Activated CD4-positive, alpha-beta T cell treated with anti-CD3 and anti-CD28 coated beads for 1 hour (primary cell): ENCODE measurements around the gene SPTLC3.

Source experiments
- DNase-seq: peaks from one replicate; pipeline ENCODE4 v3.0.0-alpha.2; 2020

SPTLC3 gene

DNA sequence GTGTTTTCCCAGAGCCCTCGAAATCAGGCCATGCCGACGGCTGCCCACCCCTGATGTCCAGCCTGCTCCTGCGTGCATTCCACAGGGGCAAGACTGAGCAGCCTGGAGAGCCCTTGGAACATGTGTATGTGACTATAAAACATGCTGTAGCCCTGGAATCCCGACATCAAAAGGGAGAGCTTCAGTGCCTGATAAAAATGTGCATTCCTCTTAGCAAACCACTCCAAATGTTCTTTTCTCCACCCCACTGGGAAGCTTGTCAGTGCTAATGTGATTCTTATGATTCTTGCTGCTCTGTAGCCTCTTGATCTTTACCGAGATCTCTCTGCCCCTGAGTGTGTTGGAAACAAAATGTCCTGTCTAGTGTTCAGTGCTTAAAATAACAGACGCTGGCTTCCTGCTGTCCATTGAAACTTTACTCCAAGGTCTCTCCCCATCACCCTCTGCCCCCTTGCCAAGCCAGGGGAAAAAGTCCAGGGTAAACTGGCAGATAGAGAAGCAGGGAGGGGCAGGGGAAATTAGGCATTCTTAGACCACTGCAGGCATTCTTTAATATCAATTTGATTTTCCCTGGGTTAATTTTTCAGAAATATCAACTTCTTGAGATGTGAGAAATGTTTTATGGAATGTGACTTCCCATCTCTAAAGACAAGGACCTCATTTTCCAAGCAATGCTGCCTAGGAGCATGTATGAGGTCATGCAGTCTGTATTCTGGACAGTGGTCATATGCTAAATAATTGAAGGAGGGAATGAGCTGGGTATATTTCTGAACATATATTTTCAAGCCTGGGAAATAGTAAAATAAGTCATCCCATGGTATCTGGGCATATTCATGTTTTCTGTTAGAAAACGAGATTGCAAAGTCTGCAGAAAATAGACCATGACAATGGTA lies 138.5 kb downstream of the SPTLC3 start:
- DNase-seq: no peak

DNA sequence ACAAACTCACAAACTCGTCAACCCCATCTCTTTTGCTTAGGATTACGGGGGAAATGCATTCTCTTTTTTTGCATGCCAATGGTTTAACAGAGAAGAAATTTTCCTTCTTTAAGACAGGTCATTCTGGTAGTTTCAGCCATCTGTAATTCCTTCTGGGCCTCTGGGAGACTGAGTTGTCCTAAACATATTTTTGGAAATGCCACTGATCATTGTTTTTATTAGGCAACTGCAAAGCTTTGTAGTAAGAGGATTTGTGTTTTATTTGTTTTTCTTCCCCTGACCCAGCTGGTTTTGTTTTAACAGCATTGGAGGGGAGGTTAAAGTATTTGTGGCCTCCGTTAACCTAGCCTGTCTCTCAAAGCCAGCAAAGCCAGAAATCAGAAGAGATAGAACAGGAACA lies 139.2 kb downstream of the SPTLC3 start:
- no peak for DNase-seq

DNA sequence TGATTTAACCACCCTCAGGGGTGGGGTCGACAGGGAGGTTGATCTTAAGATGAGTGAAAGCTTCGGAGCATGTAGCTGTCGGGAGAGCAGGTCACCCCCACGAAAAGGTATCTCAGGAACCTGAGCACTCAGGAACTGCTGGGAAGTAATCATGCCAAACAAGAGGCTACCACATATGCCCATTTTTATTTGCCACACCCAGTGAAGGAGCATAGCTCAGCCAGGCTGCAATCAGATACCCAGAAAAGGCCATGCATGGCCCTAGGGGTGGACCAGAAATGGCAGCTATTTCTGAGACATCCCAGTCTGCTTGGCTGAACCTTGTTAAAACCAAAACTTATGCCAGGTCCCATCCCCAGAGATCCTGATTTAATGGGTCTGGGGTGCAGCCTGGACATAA lies 139.6 kb downstream of the SPTLC3 start:
- DNase-seq: no peak

DNA sequence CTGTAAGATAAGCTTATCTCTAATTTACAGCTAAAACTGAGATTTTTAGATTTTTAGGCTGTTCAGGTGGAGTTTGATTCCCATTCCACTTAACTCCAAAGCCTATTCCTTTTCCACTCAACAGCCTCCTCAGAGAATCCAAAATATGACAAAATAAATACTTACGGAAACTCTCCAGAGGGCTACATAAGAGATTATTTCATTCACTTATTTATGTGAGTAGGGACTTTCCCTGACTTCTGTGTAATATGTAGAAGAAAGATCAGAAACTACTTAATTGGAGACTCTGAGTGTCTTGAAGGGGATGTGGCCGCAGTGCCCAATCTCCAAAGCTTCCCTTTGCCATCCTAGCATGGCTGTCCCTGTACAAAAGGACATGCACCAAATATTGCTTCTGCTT lies 140.2 kb downstream of the SPTLC3 start:
- DNase-seq: no peak

DNA sequence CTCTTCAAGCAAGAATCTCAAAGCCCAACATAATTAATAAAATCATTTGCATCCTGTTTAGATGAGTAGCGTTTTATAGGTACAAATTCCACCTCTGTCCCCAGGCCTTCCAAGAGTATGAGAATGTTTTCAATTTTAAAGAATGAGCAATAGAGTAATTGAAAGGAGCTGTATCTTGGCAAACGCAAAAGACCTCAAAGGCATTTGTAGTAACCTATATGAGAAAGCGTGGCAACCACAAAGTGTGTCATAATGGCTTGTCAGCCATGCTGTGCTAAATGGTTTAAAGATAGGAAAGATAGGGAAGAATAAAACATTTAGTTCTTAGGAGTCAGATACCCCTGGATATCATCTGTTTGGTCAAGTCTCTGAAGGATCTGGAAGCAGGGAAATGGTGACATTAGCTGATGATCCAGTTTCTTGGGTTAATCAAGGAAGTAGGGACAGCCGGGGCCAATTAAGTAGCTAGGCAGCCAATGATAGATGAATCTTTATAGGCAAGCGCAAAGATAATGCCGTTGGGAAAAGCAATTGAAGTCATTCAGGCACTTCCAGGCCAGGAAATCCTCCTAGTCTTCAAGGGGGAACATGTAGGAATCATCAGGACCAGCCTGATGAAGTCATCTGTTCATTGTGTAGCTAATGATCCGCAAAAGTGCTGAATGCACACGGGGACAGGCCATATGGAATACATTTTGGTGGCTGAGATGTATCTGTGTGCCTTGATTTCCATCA lies 140.8 kb downstream of the SPTLC3 start:
- no peak for DNase-seq

DNA sequence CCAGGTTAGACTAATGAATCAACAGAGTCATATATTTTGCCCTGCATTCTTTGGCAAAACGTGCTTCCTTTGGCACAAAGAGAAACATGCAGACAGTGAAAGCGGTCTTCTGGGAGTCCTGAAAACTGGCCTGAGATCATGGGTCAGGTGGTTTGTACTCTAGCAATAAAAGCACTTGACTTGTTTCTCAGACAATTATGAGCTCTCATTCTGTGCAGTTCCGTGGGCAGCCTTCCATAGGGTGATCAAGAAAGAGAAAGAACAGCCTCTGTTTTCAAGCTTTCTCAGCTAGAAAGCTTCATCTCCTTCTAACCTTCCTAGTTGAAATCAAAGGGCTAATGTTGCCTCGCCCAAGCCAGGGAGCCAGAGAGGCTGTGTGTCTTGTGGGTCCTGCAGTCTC lies 149.6 kb downstream of the SPTLC3 start:
- DNase-seq: no peak

DNA sequence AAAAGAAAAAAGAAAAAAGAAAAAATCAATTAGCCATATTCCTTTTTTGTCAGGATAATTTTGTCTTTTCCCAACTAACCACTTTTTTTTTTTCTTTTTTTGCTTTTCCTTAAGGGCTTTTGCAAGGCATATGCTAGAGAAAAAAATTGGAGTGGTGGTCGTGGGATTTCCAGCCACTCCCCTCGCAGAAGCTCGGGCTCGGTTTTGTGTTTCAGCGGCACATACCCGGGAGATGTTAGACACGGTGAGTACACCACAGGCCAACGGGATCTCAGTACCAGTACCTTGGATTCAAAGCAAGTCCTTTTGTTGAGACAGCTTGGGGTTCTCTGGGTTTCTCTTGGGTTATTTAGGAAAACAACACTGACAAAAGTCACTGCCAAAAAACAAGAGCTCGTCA lies 151.1 kb downstream of the SPTLC3 start:
- no peak for DNase-seq

DNA sequence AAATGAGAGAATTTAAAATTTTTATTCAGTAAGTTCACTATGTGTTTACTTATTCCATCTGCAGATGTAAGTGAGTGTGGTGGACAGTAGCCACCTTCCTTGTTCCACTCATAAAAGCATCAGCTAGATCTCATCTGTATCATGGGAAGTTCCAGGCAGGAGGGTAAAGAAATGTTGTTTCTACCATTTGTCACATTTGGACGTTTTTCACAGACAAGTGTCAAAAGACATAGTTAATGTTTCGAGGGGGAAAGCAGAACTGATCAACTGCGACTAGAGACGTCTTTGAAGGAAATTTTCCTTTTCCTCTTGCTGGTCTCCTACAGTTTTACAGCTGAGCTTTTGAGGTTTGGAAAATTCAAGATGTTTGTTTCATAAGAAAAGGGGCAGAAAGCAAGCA lies 156.4 kb downstream of the SPTLC3 start:
- no peak for DNase-seq

DNA sequence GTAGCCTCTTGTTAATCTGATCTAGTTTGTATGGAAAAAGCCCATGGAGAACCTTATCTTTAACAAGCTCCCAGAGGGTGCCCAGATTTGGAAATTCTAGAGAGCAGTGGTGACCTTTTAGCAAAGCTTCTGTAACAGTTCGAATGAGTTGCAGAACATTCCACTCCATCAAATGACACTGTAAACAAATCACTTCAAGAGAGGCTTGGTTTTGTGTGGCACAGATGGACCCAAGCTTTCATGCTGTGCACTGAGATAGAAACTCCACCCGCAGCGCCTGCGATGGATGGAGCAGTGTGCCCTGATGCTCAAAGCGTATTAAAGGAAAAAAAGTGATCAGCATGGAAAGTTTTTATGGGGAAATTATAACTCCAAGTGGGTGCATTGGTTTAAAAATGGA lies 157.2 kb downstream of the SPTLC3 start:
- no peak for DNase-seq

DNA sequence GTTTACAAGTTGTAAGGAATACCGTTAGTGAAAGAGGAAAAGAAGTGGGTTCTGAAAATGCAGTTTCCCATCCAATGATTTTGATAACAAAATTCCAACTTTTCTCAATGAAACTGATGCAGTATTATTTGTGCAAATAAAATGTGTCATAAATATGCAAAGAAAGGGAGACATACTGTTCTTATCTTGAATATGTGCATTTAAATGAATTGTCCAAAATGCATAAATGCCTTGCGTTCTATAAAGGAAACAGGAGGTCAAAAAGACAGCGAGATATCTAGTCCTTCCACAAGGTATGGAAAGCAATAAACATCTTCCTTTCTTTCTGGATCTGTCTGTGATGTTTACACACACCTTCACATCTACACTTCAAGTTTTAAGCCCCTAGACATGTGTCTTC lies 157.7 kb downstream of the SPTLC3 start:
- DNase-seq: no peak

DNA sequence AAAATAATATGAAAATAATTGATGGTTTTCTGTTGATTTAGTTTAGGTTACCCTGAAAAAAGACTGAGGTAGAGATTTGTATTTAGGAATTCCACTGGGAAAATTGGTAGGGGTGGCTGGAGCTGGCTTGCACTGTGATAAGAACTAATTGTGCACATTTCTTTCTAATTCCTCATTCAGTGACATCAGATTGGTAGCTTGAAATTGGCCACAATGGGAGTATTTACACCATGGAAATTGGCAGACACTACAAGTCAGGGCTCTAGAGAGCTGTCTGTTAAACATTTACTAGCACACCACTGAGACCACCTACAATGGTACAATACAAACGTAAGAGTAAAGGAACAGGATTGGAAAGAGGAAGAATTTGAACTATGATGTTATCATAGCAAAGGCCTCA lies 160.3 kb downstream of the SPTLC3 start:
- DNase-seq: no peak

DNA sequence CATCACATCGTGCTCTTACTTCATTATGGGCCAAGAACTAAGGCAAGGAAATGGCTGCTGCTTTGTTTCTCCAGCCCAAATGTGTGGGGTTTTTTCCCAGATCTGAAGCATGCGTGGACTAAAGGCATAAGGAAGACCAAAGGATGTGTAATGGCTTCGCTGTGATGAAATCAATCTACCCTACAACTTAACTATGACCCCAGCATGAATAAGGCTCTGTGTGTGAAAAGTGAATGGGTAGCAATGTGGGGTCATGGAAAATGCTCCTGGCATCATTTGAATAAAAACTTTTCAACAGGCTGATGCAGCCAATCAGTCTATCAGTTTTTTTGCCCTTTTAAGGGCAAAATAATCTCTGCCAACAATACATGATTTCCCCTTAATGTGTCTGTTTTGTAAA lies 162.0 kb downstream of the SPTLC3 start:
- DNase-seq: no peak

DNA sequence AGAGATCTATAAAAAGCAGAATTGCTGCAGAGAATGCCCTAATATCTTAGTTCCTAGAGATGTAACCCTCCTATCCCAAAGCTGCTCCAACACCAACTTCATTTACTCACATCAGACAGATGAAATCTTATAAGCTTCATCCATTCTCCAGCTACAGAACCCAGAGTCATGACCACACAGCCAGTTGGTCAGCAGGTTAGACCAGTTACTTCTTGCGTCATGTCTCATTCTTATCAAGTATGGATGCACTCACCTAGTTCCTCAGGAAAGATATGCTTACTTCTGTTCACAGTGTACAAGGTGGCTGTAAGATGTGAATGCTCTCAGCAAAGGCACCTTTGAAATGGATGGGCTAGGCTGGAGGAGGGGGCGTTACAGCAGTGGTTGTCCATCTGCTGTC lies 164.4 kb downstream of the SPTLC3 start:
- DNase-seq: no peak

DNA sequence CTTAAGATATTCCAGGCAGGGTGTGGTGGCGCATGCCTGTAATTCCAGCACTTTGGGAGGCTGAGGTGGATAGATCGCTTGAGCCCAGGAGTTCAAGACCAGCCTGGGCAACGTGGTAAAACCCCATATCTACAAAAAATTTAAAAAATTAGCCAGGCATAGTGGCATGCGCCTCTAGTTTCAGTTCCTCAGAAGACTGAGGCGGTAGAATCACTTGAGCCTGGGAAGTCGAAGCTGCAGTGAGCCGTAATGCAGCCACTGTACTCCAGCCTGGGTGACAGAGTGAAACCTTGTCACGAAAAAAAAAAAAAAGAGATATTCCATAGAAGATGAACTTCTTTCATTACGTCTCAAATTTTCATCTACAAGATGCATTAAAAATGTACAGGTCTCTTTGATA lies 165.6 kb downstream of the SPTLC3 start:
- no peak for DNase-seq

DNA sequence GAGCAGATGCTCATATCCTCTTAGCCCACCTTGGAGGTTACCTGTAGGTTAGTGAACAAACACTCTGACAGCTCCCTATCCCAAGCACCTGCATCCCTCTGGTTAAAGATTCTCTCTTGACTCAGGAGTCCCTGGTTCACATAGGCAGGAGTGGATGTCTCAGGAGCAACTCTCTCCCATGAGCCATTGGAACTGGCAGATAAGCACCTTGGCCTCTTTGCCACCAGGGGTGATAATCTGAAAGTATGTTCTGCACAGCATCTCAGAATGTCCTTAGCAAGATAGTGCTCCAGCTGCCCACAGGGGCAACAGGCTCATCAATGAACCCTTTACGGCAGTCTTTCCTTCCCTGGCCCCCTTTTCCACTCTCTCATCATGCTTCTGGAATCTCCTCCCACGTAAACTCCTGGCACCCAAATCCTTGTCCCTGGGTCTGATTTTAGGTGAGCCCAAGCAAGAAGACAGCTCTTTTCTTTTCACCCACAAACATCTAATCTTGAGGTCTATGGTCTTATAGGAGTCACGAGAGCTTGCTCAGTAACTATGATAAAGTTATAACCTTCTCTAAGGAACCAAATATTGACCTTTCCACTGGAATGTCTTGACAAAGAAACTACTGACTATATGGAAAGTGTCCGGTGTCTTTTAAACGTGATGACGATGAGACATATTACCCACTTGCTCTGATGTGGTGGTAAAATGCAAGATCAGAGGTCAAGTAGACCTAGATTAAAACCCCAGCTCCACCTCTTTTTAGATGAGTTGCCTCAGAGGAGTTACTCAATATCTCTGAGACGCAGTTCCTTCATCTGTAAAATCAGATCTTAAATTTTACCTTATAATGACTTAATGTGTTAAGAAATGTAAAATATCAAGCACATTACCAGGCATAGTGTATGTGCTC lies 172.5 kb downstream of the SPTLC3 start:
- DNase-seq: no peak

DNA sequence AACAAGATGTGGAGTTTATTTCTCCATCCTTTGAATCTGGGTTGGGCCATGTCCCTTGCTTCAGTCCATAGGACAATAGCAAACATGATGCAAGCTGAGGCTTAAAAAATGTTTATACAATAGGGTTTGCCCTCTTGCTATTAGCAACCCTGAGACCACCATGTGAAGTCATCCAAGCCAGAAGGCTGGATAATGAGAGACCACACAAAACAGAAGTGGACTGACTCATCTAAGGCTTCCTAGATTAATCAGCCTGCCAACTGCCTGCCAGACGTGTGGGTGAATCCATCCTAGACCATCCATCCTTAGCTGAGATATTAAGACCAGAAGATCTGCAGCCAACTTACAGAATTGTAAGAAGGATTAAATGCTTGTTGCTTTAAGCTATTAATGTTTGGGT lies 174.2 kb downstream of the SPTLC3 start:
- DNase-seq: no peak

DNA sequence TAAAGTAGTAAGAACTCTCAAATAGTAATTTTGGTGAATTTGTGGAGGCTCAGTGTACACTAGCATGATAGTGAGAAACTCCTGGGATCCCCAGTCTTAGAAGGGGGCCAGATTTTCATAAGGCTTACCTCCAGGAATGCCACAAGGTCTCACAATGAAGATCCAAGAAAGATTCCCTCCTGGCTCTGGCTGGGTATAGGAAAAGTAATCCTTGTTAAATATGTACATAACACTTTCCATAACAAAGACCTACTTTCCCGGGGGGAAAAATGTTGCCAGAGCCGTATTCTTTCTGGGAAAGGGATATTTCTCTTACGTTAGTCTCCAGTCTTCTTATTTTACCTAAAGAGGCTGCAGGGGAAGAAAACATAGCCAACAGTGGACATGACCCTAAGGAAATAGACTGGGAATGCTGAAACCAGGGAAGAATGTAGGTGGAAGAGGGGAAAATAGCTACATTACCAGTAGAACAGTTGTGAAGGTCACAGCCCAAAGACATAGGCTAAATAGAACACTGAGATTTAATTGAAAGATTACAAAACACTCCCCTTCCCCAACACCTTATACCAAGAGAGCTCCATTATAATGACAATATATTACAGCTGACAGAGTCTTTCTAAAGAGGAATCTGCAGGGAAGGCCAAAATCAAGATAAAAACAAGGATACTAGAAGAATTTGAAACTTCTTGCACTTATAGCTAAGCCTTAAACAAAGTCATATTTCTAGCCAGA lies 177.4 kb downstream of the SPTLC3 start:
- no peak for DNase-seq

DNA sequence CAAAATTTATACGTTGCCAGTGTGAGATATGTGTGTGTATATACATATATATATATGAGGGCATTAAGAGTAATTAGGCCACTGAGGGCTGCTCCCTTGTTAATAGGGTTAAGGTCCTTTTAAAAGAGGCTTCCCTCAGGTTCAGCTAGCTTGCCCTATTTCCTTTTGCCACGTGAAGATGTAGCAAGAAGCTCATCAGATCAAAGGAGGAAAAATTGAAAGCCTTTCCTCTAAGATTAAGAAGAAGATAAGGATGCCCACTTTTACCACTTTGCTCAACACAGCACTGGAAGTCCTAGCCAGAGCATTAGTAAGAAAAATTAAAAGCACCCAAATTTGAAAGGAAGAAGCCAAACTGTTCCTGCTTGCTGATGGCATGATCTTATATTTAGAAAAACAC lies 179.1 kb downstream of the SPTLC3 start:
- DNase-seq: no peak

DNA sequence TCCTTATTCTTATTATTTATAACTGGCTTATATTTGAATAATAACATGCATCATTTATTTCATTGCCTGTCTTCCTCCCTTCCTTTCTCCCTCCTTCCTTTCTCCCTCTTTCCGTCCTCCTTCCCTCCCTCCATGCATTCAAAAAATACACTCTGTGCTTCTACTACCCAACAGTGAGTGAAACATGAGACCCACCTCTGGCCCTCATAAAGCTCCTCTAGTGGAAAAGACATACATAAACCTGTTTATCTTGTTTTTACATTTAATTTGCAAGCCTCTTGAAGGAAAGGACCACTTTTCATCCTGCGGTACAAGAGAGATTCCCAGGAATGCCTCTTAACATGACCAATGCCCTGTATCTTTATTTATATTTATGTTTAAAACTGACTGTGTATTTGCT lies 190.5 kb downstream of the SPTLC3 start:
- no peak for DNase-seq

DNA sequence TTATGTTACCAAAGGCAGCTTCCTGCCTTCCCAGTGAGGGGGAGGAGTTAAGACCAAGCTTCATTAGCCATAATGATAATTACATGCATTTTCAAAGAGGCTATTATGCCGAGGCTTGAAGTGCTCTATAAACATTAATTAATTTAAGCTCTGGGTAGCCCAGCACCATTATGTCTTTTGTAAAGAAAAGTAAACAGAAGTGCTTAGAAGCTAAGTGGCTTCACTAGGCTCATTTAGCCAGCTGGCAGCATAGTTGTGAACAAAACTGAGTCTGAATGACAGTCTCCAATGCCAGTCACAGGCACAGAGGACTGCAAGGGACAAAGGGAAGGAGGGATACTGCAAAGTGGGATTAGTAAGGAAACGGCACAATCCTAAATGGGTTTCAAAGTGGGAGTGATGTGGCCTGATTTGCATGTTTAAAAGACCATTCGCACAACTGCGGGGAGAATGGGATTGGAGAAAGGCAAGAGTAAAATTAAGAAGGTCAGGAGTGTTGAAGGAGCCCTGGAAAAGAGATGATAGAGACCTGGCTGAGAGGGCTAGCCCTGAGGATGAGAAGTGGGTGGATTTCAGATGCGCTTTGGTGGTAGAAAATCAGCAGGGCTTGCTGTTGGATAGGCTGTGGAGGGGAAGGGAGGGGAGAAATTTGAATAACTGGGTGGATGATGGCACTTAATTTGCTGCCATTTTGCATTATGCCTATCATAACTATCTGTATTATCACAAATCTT lies 192.2 kb downstream of the SPTLC3 start:
- DNase-seq: no peak

DNA sequence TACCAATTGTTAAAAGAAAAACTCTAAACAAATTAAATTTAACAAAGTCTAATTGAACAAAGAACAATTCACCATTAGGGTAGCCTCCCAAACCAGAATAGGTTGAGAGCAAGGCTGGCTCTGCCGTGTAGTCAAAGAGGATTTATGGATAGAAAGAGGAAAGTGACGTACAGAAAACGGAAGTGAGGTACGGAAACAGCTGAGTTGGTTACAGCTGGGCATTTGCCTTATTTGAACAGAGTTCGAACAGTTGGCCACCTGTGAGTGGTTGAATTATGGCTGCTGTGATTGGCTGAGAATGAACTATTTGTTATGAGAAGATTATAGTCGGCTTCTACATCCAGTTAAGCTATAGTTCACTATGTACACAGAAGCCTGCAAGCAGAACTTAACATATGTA lies 193.8 kb downstream of the SPTLC3 start:
- no peak for DNase-seq

DNA sequence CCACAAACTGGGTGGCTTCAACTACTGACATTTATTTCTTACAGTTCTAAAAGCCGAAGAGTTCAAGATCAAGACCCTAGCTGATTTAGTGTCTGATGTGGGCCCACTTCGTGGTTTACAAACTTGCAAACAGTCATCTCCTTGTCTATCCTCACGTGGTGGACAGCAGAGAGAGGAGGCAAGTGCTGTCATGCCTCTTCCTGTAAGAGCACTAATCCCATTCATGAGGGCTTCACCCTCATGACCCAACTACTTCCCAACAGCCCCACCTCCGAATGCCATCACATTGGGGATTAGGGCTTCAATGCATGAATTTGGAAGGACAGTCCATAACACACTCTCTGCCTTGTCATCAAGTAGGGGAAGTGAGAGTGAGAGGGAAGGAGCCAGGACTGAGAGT lies 196.7 kb downstream of the SPTLC3 start:
- DNase-seq: no peak
